ENCODE results near the gene WTIP. TPM values are rescaled to one million over a fixed set of nuclear protein-coding genes. Genes with fewer than 3 reads are reported as not detected.

The WTIP gene
- total and polyA plus RNA-seq, 2 of the 4 experiments (the other 2 are of a cell fraction) = 30.3 to 48.9 TPM

DNA sequence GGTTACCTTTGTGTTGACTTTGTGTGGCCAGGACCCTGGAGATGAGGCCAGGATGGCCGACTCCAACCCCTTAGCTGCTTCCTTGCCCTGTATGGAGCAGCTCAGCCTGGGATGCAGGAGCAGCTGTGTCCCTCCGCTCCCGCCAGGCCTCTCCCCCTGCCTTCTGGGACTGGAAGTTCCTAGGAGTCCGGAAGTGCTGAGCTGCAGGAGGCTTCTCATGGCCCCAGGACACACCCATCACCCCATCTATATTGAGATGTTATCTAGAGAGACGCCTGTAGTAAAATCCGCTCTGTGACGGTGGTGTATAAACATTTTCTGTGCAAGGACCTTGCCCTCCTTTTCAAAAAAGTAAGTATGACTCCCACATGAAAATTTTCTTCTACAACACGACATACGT is 27.0 kb downstream of the WTIP start:
- in situ Hi-C loops (cut with MboI; ENCODE audit: low sequenced_read_pairs) (no loop called here), intact Hi-C loops (cut with micrococcal nuclease) (no loop called here), dilution Hi-C loops (cut with HindIII; ENCODE audit: low sequenced_read_pairs, unreplicated experiment) (no loop called here)
- WGBS, 2 experiments (ENCODE audit: extremely low coverage in 2 of 2, insufficient read length in 1 of 2) = no CpG with 5 or more reads among the region's 9 CpGs
- ChIA-PET POLR2A (ENCODE audit: unreplicated experiment) (no interaction called here), CTCF (no interaction called here)
- no peak overlapping the region for H3K4me2 ChIP-seq (ENCODE audit: low read depth, low read length)
- no peak overlapping the region for H3K18ac ChIP-seq (ENCODE audit: low read depth, low read length)
- ATAC-seq (ENCODE audit: low read depth) = peak; percentile 19; the same call in 1 of the 2 replicates
- TF ChIP-seq POLR2A (IDR thresholded peaks at IDR 0.05; ENCODE audit: low read depth, low read length) (no peak), MXI1 (IDR thresholded peaks at IDR 0.05; ENCODE audit: borderline replicate concordance, low read depth, low read length) (no peak), SMC3 (IDR thresholded peaks at IDR 0.05; ENCODE audit: low read depth, low read length) (no peak), BHLHE40 (IDR thresholded peaks at IDR 0.05; ENCODE audit: low read depth, low read length) (no peak), MAFK (IDR thresholded peaks at IDR 0.05; ENCODE audit: low read depth, low read length) (no peak), CEBPB (IDR thresholded peaks at IDR 0.05; ENCODE audit: low read depth, low read length) (no peak), FOS (IDR thresholded peaks at IDR 0.05; ENCODE audit: low read depth, low read length) (no peak), RAD21 (IDR thresholded peaks at IDR 0.05; ENCODE audit: low read length) (no peak), RFX5 (IDR thresholded peaks at IDR 0.05; ENCODE audit: low read depth, low read length) (no peak), CHD1 (IDR thresholded peaks at IDR 0.05; ENCODE audit: low read depth, low read length) (no peak), RCOR1 (IDR thresholded peaks at IDR 0.05; ENCODE audit: insufficient replicate concordance, low read length) (no peak), MAZ (IDR thresholded peaks at IDR 0.05; ENCODE audit: borderline replicate concordance, low read depth, low read length) (no peak)
- TF ChIP-seq, protein P1, sequence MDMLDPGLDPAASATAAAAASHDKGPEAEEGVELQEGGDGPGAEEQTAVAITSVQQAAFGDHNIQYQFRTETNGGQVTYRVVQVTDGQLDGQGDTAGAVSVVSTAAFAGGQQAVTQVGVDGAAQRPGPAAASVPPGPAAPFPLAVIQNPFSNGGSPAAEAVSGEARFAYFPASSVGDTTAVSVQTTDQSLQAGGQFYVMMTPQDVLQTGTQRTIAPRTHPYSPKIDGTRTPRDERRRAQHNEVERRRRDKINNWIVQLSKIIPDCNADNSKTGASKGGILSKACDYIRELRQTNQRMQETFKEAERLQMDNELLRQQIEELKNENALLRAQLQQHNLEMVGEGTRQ (IDR thresholded peaks at IDR 0.05; ENCODE audit: low read depth, low read length) = no peak
- TF ChIP-seq, protein P2, sequence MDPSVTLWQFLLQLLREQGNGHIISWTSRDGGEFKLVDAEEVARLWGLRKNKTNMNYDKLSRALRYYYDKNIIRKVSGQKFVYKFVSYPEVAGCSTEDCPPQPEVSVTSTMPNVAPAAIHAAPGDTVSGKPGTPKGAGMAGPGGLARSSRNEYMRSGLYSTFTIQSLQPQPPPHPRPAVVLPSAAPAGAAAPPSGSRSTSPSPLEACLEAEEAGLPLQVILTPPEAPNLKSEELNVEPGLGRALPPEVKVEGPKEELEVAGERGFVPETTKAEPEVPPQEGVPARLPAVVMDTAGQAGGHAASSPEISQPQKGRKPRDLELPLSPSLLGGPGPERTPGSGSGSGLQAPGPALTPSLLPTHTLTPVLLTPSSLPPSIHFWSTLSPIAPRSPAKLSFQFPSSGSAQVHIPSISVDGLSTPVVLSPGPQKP (IDR thresholded peaks at IDR 0.05; ENCODE audit: borderline replicate concordance, low read depth, low read length) = no peak
- TF ChIP-seq, protein P3, sequence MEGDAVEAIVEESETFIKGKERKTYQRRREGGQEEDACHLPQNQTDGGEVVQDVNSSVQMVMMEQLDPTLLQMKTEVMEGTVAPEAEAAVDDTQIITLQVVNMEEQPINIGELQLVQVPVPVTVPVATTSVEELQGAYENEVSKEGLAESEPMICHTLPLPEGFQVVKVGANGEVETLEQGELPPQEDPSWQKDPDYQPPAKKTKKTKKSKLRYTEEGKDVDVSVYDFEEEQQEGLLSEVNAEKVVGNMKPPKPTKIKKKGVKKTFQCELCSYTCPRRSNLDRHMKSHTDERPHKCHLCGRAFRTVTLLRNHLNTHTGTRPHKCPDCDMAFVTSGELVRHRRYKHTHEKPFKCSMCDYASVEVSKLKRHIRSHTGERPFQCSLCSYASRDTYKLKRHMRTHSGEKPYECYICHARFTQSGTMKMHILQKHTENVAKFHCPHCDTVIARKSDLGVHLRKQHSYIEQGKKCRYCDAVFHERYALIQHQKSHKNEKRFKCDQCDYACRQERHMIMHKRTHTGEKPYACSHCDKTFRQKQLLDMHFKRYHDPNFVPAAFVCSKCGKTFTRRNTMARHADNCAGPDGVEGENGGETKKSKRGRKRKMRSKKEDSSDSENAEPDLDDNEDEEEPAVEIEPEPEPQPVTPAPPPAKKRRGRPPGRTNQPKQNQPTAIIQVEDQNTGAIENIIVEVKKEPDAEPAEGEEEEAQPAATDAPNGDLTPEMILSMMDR (conservative IDR thresholded peaks at IDR 0.05; ENCODE audit: low read depth, low read length) = no peak
- no peak overlapping the region for H4K91ac ChIP-seq (ENCODE audit: insufficient read depth, low read depth, low read length)
- H2BK20ac ChIP-seq (ENCODE audit: low read depth, low read length) = no peak overlapping the region
- H3K23ac ChIP-seq (ENCODE audit: low read depth, low read length) = no peak overlapping the region
- H3K36me3 ChIP-seq (ENCODE audit: control insufficient read depth, insufficient read depth, low read length) = peaks cover 3% of the 10 kb centered on the region; the same call in 1 of the 2 replicates
- no peak overlapping the region for H3K4ac ChIP-seq (ENCODE audit: low read depth, low read length)
- no peak overlapping the region for H3K56ac ChIP-seq (ENCODE audit: extremely low read depth, insufficient read depth, low read length)
- no peak overlapping the region for H2AFZ ChIP-seq (replicated peaks; ENCODE audit: low read length, poor library complexity)
- H2AK9ac ChIP-seq (replicated peaks; ENCODE audit: low read depth, low read length, poor library complexity) = no peak overlapping the region
- H2BK120ac ChIP-seq (ENCODE audit: low read depth, low read length) = no peak overlapping the region
- no peak overlapping the region for H4K8ac ChIP-seq (ENCODE audit: low read depth in 2 of 2, low read length in 2 of 2)
- H2AK5ac ChIP-seq (ENCODE audit: low read depth, low read length) = no peak overlapping the region
- no peak overlapping the region for H3K27ac ChIP-seq (ENCODE audit: insufficient read depth, low read length)
- no peak overlapping the region for H4K5ac ChIP-seq (ENCODE audit: low read depth, low read length)
- 0 out of 4 replicates have a peak, but pooled peaks cover 0 to 4% of the 10 kb centered on the region in 2 experiments for H3K79me1 ChIP-seq (ENCODE audit: low read depth in 1 of 2, low read length in 2 of 2)
- no peak overlapping the region for H3K9ac ChIP-seq (ENCODE audit: low read depth, low read length)
- no peaks in the 10 kb centered on the region for H3K4me1 ChIP-seq (ENCODE audit: control insufficient read depth, insufficient read depth, low read length)
- H4K20me1 ChIP-seq (ENCODE audit: insufficient read depth, low read length) = no peaks in the 10 kb centered on the region; the same call in 1 of the 2 replicates
- no TSS peak for BruUV-seq (replicated peaks)
- no peak overlapping the region for H2BK15ac ChIP-seq (ENCODE audit: low read depth, low read length)
- H3K14ac ChIP-seq (replicated peaks; ENCODE audit: low read depth, low read length) = no peak overlapping the region
- no peaks in the 10 kb centered on the region for H3K27me3 ChIP-seq (ENCODE audit: control insufficient read depth, insufficient read depth, low read length)
- H3K9me1 ChIP-seq (ENCODE audit: insufficient read depth, low read length) = no peaks in the 10 kb centered on the region
- H3K4me3 ChIP-seq (ENCODE audit: insufficient read depth, low read depth, low read length) = no peak overlapping the region
- H3K9me3 ChIP-seq (ENCODE audit: control insufficient read depth, insufficient read depth, low read length) = peaks cover 6% of the 10 kb centered on the region
- no peak for DNase-seq
- no peak overlapping the region for H2BK5ac ChIP-seq (ENCODE audit: low read depth, low read length, poor library complexity, severe bottlenecking)
